ENCODE data around the gene CRABP2. TPM values are rescaled to one million over a fixed set of nuclear protein-coding genes. Genes with fewer than 3 reads are reported as not detected.

The CRABP2 gene
- total and polyA plus RNA-seq, 2 of the 13 experiments (the other 11 are each of a cell fraction or from before 2014, with no cell fraction given), result 0.40 to 0.60 TPM

- no peak for TF ChIP-seq YEATS2 (CRISPR knock-in tag; IDR thresholded peaks at IDR 0.05; ENCODE audit: borderline replicate concordance)
- TF ChIP-seq KIAA2018 (CRISPR knock-in tag; IDR thresholded peaks at IDR 0.05; ENCODE audit: borderline replicate concordance), result no peak
- peak; percentile 31; the same call in 1 of the 2 replicates for TF ChIP-seq MYC (CRISPR knock-in tag; IDR thresholded peaks at IDR 0.05; ENCODE audit: borderline replicate concordance)
- no peak for TF ChIP-seq E2F1 (CRISPR knock-in tag; IDR thresholded peaks at IDR 0.05)
- TF ChIP-seq UBTF (CRISPR knock-in tag; IDR thresholded peaks at IDR 0.05), result peak; percentile 32; the same call in 1 of the 2 replicates
- TF ChIP-seq RAD21 (CRISPR knock-in tag; IDR thresholded peaks at IDR 0.05), result no peak
- no peak for TF ChIP-seq ZNF644 (CRISPR knock-in tag; IDR thresholded peaks at IDR 0.05; ENCODE audit: low read depth)
- TF ChIP-seq IKZF5 (CRISPR knock-in tag; IDR thresholded peaks at IDR 0.05), result no peak; the same call in 1 of the 2 replicates
Observed at GRCh38 chr1:156749419-156750118, 44.2 kb upstream of the CRABP2 start (continued).
